GM12872 (cell line): ENCODE results near the gene NSD2.

ENCODE experiments used
- TF ChIP-seq, protein P1 (sequence below): IDR thresholded peaks from 3 replicates; pipeline ENCODE4 v1.5.1; 2011; ENCODE audit warnings: low read depth, mild to moderate bottlenecking, low read length, moderate library complexity; ENCODE audit not compliant: insufficient read depth

Gene NSD2

GRCh38 chr4:1882850-1883271 lies 11.7 kb downstream of the NSD2 start:
- TF ChIP-seq, protein P1, sequence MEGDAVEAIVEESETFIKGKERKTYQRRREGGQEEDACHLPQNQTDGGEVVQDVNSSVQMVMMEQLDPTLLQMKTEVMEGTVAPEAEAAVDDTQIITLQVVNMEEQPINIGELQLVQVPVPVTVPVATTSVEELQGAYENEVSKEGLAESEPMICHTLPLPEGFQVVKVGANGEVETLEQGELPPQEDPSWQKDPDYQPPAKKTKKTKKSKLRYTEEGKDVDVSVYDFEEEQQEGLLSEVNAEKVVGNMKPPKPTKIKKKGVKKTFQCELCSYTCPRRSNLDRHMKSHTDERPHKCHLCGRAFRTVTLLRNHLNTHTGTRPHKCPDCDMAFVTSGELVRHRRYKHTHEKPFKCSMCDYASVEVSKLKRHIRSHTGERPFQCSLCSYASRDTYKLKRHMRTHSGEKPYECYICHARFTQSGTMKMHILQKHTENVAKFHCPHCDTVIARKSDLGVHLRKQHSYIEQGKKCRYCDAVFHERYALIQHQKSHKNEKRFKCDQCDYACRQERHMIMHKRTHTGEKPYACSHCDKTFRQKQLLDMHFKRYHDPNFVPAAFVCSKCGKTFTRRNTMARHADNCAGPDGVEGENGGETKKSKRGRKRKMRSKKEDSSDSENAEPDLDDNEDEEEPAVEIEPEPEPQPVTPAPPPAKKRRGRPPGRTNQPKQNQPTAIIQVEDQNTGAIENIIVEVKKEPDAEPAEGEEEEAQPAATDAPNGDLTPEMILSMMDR, result no peak

DNA sequence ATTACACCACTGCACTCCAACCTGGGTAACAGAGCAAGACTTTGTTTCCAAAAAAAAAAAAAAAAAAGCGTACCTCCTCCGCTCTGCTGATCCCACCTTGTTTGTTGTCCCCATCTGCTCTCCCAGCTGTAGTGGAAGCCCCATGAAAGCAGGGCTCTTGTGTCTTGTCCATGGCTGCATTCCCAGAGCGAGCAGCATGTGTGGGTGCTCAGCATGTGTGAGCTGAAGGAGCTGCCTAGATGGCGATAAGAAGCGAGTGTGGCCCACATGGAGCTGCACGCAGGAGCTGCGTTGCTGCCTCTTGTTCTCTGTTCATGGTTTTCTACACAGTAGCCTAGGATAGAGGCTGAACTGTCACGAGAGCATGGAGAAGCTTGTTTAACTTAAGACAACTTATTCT lies 12.4 kb downstream of the NSD2 start:
- TF ChIP-seq, protein P1, result no peak

- TF ChIP-seq, protein P1, result no peak
Observed at GRCh38 chr4:1885414-1885813, 14.2 kb downstream of the NSD2 start.

- TF ChIP-seq, protein P1, result no peak
Observed at GRCh38 chr4:1887052-1887451, 15.9 kb downstream of the NSD2 start.

GRCh38 chr4:1890979-1891570 lies 19.9 kb downstream of the NSD2 start:
- TF ChIP-seq, protein P1, result no peak

- TF ChIP-seq, protein P1, result no peak
Observed at GRCh38 chr4:1895971-1896657, 24.9 kb downstream of the NSD2 start.

DNA sequence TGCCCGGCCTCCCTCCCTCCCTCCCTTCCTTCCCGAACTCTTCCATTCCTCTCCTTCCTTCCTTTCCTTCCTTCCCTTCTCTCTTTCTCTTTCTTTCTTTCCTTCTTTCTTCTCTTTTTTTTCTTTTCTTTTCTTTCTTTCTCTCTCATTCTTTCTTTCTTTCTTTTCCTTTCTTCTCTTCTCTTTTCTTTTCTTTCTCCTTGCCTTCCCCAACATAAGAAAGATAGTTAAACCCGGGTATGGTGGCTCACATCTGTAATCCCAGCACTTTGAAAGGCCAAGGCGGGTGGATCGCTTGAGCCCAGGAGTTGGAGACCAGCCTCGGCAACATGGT lies 25.4 kb downstream of the NSD2 start:
- TF ChIP-seq, protein P1, result no peak

- TF ChIP-seq, protein P1, result no peak
Observed at GRCh38 chr4:1898007-1898406, 26.8 kb downstream of the NSD2 start.
